ENCODE measurements around the gene TUBB3. TPM values are rescaled to one million over a fixed set of nuclear protein-coding genes. Genes with fewer than 3 reads are reported as not detected.

TUBB3 gene
- total RNA-seq, 1 experiment from 2014 or later = 164 TPM

GRCh38 chr16:89919535-89920406, 3.4 kb upstream of the TUBB3 start:
- Histone ChIP-seq H2BK5ac (ENCODE audit: insufficient read length, low read length) (no peak overlapping the region), H2BK12ac (ENCODE audit: insufficient read length, low read depth, low read length) (no peak overlapping the region), H2BK120ac (ENCODE audit: low read depth, low read length, poor library complexity, severe bottlenecking) (no peak overlapping the region), H3K9ac (ENCODE audit: extremely low read depth, insufficient read length, low read length) (no peak overlapping the region), H3K4me1 (ENCODE audit: insufficient read depth, low read length) (no peaks in the 10 kb centered on the region; the same call in 1 of the 2 replicates), H4K5ac (ENCODE audit: insufficient read length, low read depth, low read length) (no peak overlapping the region), H3K18ac (ENCODE audit: insufficient read length, low read depth, low read length) (no peak overlapping the region), H3K79me1 (ENCODE audit: insufficient read depth, low read depth, low read length, poor library complexity, severe bottlenecking) (no peaks in the 10 kb centered on the region), H2AK5ac (ENCODE audit: insufficient read length, low read length) (no peak overlapping the region), H4K8ac (replicated peaks; ENCODE audit: insufficient read length, low read depth, low read length) (no peak overlapping the region), H3K27ac (ENCODE audit: insufficient read length, low read depth, low read length) (no peak overlapping the region), H2BK15ac (ENCODE audit: low read depth, low read length) (no peak overlapping the region), H4K20me1 (ENCODE audit: control insufficient read depth, insufficient read depth, insufficient read length) (no peaks in the 10 kb centered on the region), H3K14ac (ENCODE audit: insufficient read depth, low read length) (no peak overlapping the region), H2AFZ (ENCODE audit: low read length) (no peak overlapping the region), H3K4me2 (ENCODE audit: insufficient read depth, insufficient read length, low read length) (no peak overlapping the region), H3K9me3 (ENCODE audit: control insufficient read depth, low read depth, low read length) (no peaks in the 10 kb centered on the region), H3T11ph (ENCODE audit: low read length) (no peak overlapping the region), H3K23ac (ENCODE audit: insufficient read length, low read depth, low read length) (no peak overlapping the region), H3K56ac (ENCODE audit: insufficient read length, low read depth, low read length) (no peak overlapping the region), H3K27me3 (ENCODE audit: insufficient read depth, low read length) (no peaks in the 10 kb centered on the region), H4K91ac (ENCODE audit: insufficient read length, low read depth, low read length) (no peak overlapping the region), H3K23me2 (ENCODE audit: insufficient read length, low read depth, low read length, poor library complexity, severe bottlenecking) (peaks cover 18% of the 10 kb centered on the region), H3K79me2 (ENCODE audit: insufficient read depth, low read length) (no peaks in the 10 kb centered on the region), H2BK20ac (ENCODE audit: low read depth, low read length, poor library complexity, severe bottlenecking) (no peak overlapping the region), H3K4ac (ENCODE audit: low read depth, low read length) (no peak overlapping the region)
- Mint-ChIP-seq H3K27ac (no peak overlapping the region; a peak in 1 of 7 replicates), H3K36me3 (ENCODE audit: insufficient read depth in 1 of 3, low read depth in 3 of 3) (peaks cover 0 to 2% (median 0%) of the 10 kb centered on the region in 3 experiments; a peak in 3 of 7 replicates), H3K27me3 (ENCODE audit: low read depth) (peaks cover 20% of the 10 kb centered on the region), H3K9me3 (no peaks in the 10 kb centered on the region; a peak in 1 of 5 replicates), H3K4me1 (peaks cover 25 to 37% of the 10 kb centered on the region in 2 experiments), H3K4me3 (peak overlapping the region in 1 of 2 experiments; percentile 39; a peak in 2 of 5 replicates)
- no peak for TF ChIP-seq CTCF (conservative IDR thresholded peaks at IDR 0.05)
- peak; percentile 29 for DNase-seq
- no CpG with 5 or more reads among the region's 52 CpGs for WGBS (ENCODE audit: extremely low coverage, insufficient read length, low lambda C conversion rate)
